Iris pigment epithelial cell (primary cell): ENCODE measurements around the gene GBP3.
"Not testable (repeated sequence)": the region's sequence is repeated elsewhere in the genome, so short reads cannot be mapped to it uniquely, and the experiment has no call there.

Experiments used
- DNase-seq: peaks from one replicate; pipeline ENCODE4 v3.0.0-alpha.2; 2011; ENCODE audit warnings: low read depth

The GBP3 gene

GRCh38 chr1:88976235-88976634 lies 46.4 kb downstream of the GBP3 start:
- no peak for DNase-seq

- not testable (repeated sequence) for DNase-seq
Measured at GRCh38 chr1:88974616-88975172, 48.0 kb downstream of the GBP3 start.

- DNase-seq: peak; percentile 51
Measured at GRCh38 chr1:88973520-88974137, 49.0 kb downstream of the GBP3 start.

GRCh38 chr1:88961647-88962275 lies 60.9 kb downstream of the GBP3 start:
- DNase-seq: no peak

- DNase-seq: no peak
Measured at GRCh38 chr1:88961081-88961480, 61.6 kb downstream of the GBP3 start.
